Kidney (tissue), 14 donors: Measurements from ENCODE around the gene SH3RF3. TPM values are rescaled to one million over a fixed set of nuclear protein-coding genes. Genes with fewer than 3 reads are reported as not detected.

ENCODE experiments used
- DNase-seq, 5 donors: peaks; one replicate each; pipeline ENCODE4 v3.0.0-alpha.2; 2013 to 2020
- FAIRE-seq: peaks from 2 replicates; lab custom pipeline; 2012; peaks lifted over from hg19 to GRCh38; lab: Jason Lieb, UNC
- H3K27ac ChIP-seq, 2 donors: one replicate each; pipeline ENCODE4 v1.7.0; 2013; ENCODE audit warnings: low read depth in 2 of 2, low read length in 2 of 2, inconsistent platforms in 1 of 2
- H3K27me3 ChIP-seq: one replicate; pipeline ENCODE4 v1.7.1; 2013; ENCODE audit warnings: low read length, inconsistent platforms; ENCODE audit not compliant: control insufficient read depth, insufficient read depth
- H3K36me3 ChIP-seq, 3 donors: one replicate each; pipeline versions ENCODE4 v1.7.0 to v1.7.1; 2013; ENCODE audit warnings: low read length in 3 of 3, control low read depth in 1 of 3, inconsistent platforms in 1 of 3; ENCODE audit not compliant: insufficient read depth in 3 of 3, control insufficient read depth in 2 of 3
- H3K4me1 ChIP-seq, 3 donors: one replicate each; pipeline versions ENCODE4 v1.7.0 to v1.7.1; 2013; ENCODE audit warnings: low read length in 3 of 3, inconsistent platforms in 1 of 3, low read depth in 1 of 3; ENCODE audit not compliant: control insufficient read depth in 2 of 3, insufficient read depth in 2 of 3
- H3K4me3 ChIP-seq, 3 donors: one replicate each; pipeline versions ENCODE4 v1.7.0 to v1.8.1; 2013; ENCODE audit warnings: low read length in 3 of 3, control low read depth in 1 of 3, inconsistent platforms in 1 of 3
- H3K9ac ChIP-seq, 3 donors: one replicate each; pipeline versions ENCODE4 v1.7.0 to v1.7.1; 2013; ENCODE audit warnings: low read length in 3 of 3, control low read depth in 1 of 3, inconsistent platforms in 1 of 3
- H3K9me3 ChIP-seq, 3 donors: one replicate each; pipeline versions ENCODE4 v1.7.0 to v1.7.1; 2013; ENCODE audit warnings: low read length in 3 of 3, control low read depth in 1 of 3, inconsistent platforms in 1 of 3; ENCODE audit not compliant: control insufficient read depth in 2 of 3, insufficient read depth in 1 of 3
- CTCF ChIP-seq: IDR thresholded peaks from 3 replicates; pipeline ENCODE4 v1.5.1; 2012; ENCODE audit warnings: mild to moderate bottlenecking, moderate library complexity, borderline replicate concordance; ENCODE audit not compliant: insufficient read depth; ENCODE audit errors: extremely low read depth
- intact Hi-C: fragments of 100-400 bp; cut with DNase I; formaldehyde crosslinking; loops from one replicate; pipeline ENCODE4 v1.11.1; 2022
- polyA plus RNA-seq: library from polyadenylated mRNA; stranded (reverse); fragments of 350-450 nt; fragmentation: Illumina TruSeq; extraction: RNeasy Lipid Tissue Mini Kit (QIAGEN cat#74804); gene quantifications from one replicate; pipeline ENCODE4 v1.2.3, GENCODE V29; 2014; ENCODE audit warnings: low read depth, low replicate concordance; ENCODE audit not compliant: insufficient read depth
- total RNA-seq: library from RNA; stranded (reverse); fragmentation: NEBNext Ultra II Directional; extraction: Animal tissue kit (Norgen Biotek cat#: 25700); gene quantifications from one replicate; pipeline ENCODE4 v1.2.1, GENCODE V29; 2021
- donor health status: control.
- donor health status: control.
- donor health status: control.
- donor health status: control.
- donor health status: control.
- donor health status: DM: yes; HTN: yes; CAD: no.
- donor health status: Normal renal cell carcinoma (clear cell type).

SH3RF3 gene
- total and polyA plus RNA-seq, 2 donors from 2014 or later: 1.7 to 10.7 TPM

- Histone ChIP-seq H3K9ac (no peak overlapping the region), H3K27me3 (no peaks in the 10 kb centered on the region), H3K4me1 (peaks cover 0 to 24% (median 10%) of the 10 kb centered on the region in 3 donors), H3K4me3 (no peak overlapping the region), H3K36me3 (no peaks in the 10 kb centered on the region), H3K27ac (no peak overlapping the region), H3K9me3 (peaks cover 0 to 3% (median 0%) of the 10 kb centered on the region in 3 donors)
- intact Hi-C loops: no loop called here
- no peak for TF ChIP-seq CTCF
- no peak for FAIRE-seq
- DNase-seq: peak in 2 of 5 donors; percentile 6 to 30
Measured at GRCh38 chr2:109352898-109353689, 224.1 kb downstream of the SH3RF3 start.

GRCh38 chr2:109353806-109354745 lies 225.1 kb downstream of the SH3RF3 start:
- H3K9ac ChIP-seq: no peak overlapping the region
- H3K36me3 ChIP-seq: no peaks in the 10 kb centered on the region
- H3K27ac ChIP-seq: no peak overlapping the region
- DNase-seq: peak in 1 of 5 donors; percentile 26
- H3K4me1 ChIP-seq: peaks cover 0 to 22% (median 10%) of the 10 kb centered on the region in 3 donors
- no peak overlapping the region for H3K4me3 ChIP-seq
- no peaks in the 10 kb centered on the region for H3K27me3 ChIP-seq
- H3K9me3 ChIP-seq: peaks cover 0 to 8% (median 2%) of the 10 kb centered on the region in 3 donors
- FAIRE-seq: no peak
- intact Hi-C loops: no loop called here
- TF ChIP-seq CTCF: no peak

- intact Hi-C loops: no loop called here
- no peak for TF ChIP-seq CTCF
- no peak for FAIRE-seq
Measured at GRCh38 chr2:109355192-109355843, 226.3 kb downstream of the SH3RF3 start.

More at GRCh38 chr2:109355192-109355843, 226.3 kb downstream of the SH3RF3 start:
- Histone ChIP-seq H3K9ac (no peak overlapping the region), H3K4me3 (no peak overlapping the region), H3K4me1 (peaks cover 0 to 15% (median 10%) of the 10 kb centered on the region in 3 donors), H3K27me3 (no peaks in the 10 kb centered on the region), H3K27ac (no peak overlapping the region), H3K36me3 (no peaks in the 10 kb centered on the region), H3K9me3 (peaks cover 0 to 8% (median 2%) of the 10 kb centered on the region in 3 donors)
- peak in 1 of 5 donors; percentile 20 for DNase-seq
